Naive thymus-derived CD8-positive, alpha-beta T cell (primary cell): ENCODE results near the gene LAPTM5. TPM values are rescaled to one million over a fixed set of nuclear protein-coding genes. Genes with fewer than 3 reads are reported as not detected.

Experiments
- ATAC-seq, 2 donors: fragments of 150-1000 bp; cut with Tn5 transposase in 1 of 2; sonication (Bioruptor Pico), chemical (Tn5 transposase) in 1 of 2; 1 replicate in 1 of 2; 2 replicates in 1 of 2; pipeline ENCODE4 v1.10.0; 2021; ENCODE audit warnings: mild to moderate bottlenecking in 2 of 2, moderate library complexity in 2 of 2
- POLR2A ChIA-PET: fragments of 350-600 bp; sonication (Branson Sonifier 250); formaldehyde crosslinking; loops from one replicate; lab custom pipeline; 2021; ENCODE audit warnings: antibody characterized with exemption; lab: Charles Lee
- DNase-seq, 10 donors: peaks; one replicate each; pipeline versions ENCODE4 v3.0.0 to v3.0.0-alpha.2; 2020 to 2022
- H3K27ac Mint-ChIP-seq, 10 donors: one replicate each; pipeline ENCODE4 v1.8.0; 2020 to 2022; ENCODE audit warnings: mild to moderate bottlenecking in 10 of 10, mixed read lengths in 10 of 10, moderate library complexity in 4 of 10, inconsistent platforms in 1 of 10
- H3K27me3 Mint-ChIP-seq, 5 donors: one replicate each; pipeline ENCODE4 v1.8.0; 2021 to 2022; ENCODE audit warnings: mixed read lengths in 5 of 5
- H3K36me3 Mint-ChIP-seq, 3 donors: one replicate each; pipeline ENCODE4 v1.8.0; 2020 to 2022; ENCODE audit warnings: mixed read lengths in 3 of 3, mild to moderate bottlenecking in 2 of 3, inconsistent platforms in 1 of 3
- H3K4me1 Mint-ChIP-seq, 4 donors: one replicate each; pipeline ENCODE4 v1.8.0; 2021 to 2022; ENCODE audit warnings: mixed read lengths in 4 of 4
- H3K4me3 Mint-ChIP-seq, 10 donors: one replicate each; pipeline ENCODE4 v1.8.0; 2020 to 2022; ENCODE audit warnings: mild to moderate bottlenecking in 10 of 10, mixed read lengths in 10 of 10, moderate library complexity in 6 of 10, inconsistent platforms in 1 of 10
- H3K9me3 Mint-ChIP-seq, 9 donors: one replicate each; pipeline ENCODE4 v1.8.0; 2020 to 2022; ENCODE audit warnings: mixed read lengths in 9 of 9, mild to moderate bottlenecking in 3 of 9, inconsistent platforms in 1 of 9, moderate library complexity in 1 of 9
- polyA plus RNA-seq, 3 donors: library from polyadenylated mRNA; unstranded; fragments of 300-500 nt; fragmentation: Illumina TruSeq; gene quantifications; one replicate each; pipeline ENCODE4 v1.2.3, GENCODE V29; 2021
- total RNA-seq, 8 experiments: library from RNA in 2 of 8; stranded (reverse) in 2 of 8; gene quantifications; one replicate each; pipeline ENCODE4 v1.2.3 and lab custom pipeline; 2021 to 2026

LAPTM5 gene
- total and polyA plus RNA-seq, 5 experiments from 2014 or later, result 534 to 602 (median 565) TPM

DNA sequence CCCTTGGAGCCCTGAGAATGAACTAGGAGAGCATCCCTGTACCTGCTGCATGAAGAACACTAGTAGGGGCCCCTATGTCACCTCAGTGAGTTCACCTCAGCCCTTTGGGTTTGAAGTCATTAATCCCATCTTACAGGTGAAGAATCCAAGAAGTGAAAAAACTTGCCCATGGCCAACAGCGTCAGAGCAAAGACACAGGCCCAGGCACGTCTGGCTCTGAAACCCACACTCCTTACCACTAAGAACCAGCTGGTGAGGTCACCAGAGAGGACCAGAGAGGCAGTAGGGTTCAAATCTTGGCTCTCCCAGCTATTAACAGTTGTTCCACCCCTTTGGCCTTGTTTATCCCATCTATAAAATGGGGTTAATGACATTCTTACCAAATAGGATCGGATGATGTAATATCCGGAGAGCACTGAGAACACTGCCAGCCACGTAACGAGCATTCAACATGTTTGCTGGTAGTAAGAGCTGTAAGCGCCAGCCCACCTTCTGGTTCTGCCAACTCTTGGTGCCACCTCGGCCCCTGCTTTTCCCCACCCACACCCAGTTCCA is 43.0 kb downstream of the LAPTM5 start:
- Mint-ChIP-seq H3K36me3 (peaks cover 0 to 4% (median 0%) of the 10 kb centered on the region in 3 donors), H3K27me3 (peaks cover 0 to 1% (median 0%) of the 10 kb centered on the region in 5 donors), H3K4me1 (peaks cover 11 to 30% (median 16%) of the 10 kb centered on the region in 4 donors), H3K9me3 (peaks cover 0 to 3% (median 0%) of the 10 kb centered on the region in 9 donors), H3K27ac (no peak overlapping the region), H3K4me3 (no peak overlapping the region)
- DNase-seq (no peak), ATAC-seq (no peak)
- POLR2A ChIA-PET, result no interaction called here

DNA sequence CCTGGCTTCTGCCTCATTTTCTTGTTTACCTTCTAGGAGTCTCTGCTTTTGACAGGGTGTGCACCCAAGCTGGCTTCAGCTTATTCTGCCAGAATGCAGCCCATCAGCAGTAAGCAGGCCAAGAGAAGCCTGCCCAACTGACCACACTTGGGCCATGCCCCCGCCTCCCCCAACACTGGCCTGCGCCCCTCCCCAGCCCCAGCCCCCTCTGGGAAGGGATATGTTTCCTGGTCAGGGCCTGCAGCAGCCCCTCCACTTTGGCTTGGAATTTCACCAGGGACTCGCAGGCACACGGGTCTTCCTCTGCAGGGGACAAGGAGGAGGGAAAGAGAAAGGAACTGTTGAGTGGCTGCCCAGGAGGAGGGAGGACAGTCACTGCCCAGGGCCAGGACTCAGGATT is 43.5 kb downstream of the LAPTM5 start:
- Mint-ChIP-seq H3K9me3 (peaks cover 0 to 3% (median 0%) of the 10 kb centered on the region in 9 donors), H3K27ac (no peak overlapping the region), H3K4me3 (no peak overlapping the region), H3K36me3 (peaks cover 0 to 4% (median 0%) of the 10 kb centered on the region in 3 donors), H3K27me3 (peaks cover 0 to 7% (median 0%) of the 10 kb centered on the region in 5 donors), H3K4me1 (peaks cover 7 to 26% (median 13%) of the 10 kb centered on the region in 4 donors)
- no peak for DNase-seq
- POLR2A ChIA-PET, result no interaction called here
- no peak for ATAC-seq

DNA sequence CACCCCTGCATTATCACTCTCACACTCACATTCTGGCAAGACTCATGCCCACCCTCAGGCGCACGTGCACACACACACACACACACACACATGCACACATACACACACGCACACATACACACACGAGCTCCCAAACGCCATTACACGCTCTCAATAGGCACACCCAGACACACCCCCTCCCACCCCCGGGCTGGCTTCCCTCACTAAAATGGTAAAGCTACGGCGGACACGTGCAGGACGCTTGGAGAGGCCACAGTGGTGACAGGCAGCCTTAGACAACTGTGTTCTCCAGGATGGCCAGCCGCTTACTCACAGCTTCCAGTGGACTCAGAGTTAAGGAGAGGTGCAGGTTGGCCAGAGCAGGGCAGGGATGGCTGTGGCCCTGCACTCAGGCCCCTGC is 44.3 kb downstream of the LAPTM5 start:
- DNase-seq, result no peak
- H3K9me3 Mint-ChIP-seq, result peaks cover 0 to 3% (median 0%) of the 10 kb centered on the region in 9 donors
- peaks cover 0 to 14% (median 0%) of the 10 kb centered on the region in 5 donors for H3K27me3 Mint-ChIP-seq
- peaks cover 0 to 4% (median 0%) of the 10 kb centered on the region in 3 donors for H3K36me3 Mint-ChIP-seq
- no peak for ATAC-seq
- H3K4me3 Mint-ChIP-seq, result no peak overlapping the region
- POLR2A ChIA-PET, result no interaction called here
- peaks cover 7 to 28% (median 13%) of the 10 kb centered on the region in 4 donors for H3K4me1 Mint-ChIP-seq
- peak overlapping the region in 2 of 10 donors; percentile 29 to 35 for H3K27ac Mint-ChIP-seq

DNA sequence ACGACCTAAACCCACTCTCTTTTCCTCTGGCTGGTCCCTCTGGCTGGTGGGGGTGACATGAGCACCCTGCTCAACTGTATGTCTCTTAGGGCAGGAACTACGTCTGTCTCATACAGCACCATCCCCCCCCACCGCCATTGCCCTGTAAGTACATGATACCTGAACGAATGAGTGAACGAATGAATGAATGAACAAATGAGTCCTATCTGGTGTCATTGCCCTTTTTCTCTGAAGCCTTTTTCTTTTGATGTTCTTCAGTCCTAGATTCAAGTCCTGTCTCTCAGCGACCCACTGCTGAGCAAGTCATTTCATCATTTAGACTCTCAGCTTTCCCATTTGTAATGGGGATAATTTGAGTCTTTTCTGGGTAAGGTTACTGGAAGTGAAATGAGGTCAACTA is 45.0 kb downstream of the LAPTM5 start:
- peak overlapping the region in 1 of 10 donors; percentile 42 for H3K27ac Mint-ChIP-seq
- peaks cover 0 to 20% (median 3%) of the 10 kb centered on the region in 5 donors for H3K27me3 Mint-ChIP-seq
- peaks cover 3 to 27% (median 10%) of the 10 kb centered on the region in 4 donors for H3K4me1 Mint-ChIP-seq
- POLR2A ChIA-PET, result no interaction called here
- ATAC-seq, result no peak
- DNase-seq, result no peak
- peaks cover 0 to 3% (median 0%) of the 10 kb centered on the region in 9 donors for H3K9me3 Mint-ChIP-seq
- no peak overlapping the region for H3K4me3 Mint-ChIP-seq
- peaks cover 0 to 4% (median 0%) of the 10 kb centered on the region in 3 donors for H3K36me3 Mint-ChIP-seq

DNA sequence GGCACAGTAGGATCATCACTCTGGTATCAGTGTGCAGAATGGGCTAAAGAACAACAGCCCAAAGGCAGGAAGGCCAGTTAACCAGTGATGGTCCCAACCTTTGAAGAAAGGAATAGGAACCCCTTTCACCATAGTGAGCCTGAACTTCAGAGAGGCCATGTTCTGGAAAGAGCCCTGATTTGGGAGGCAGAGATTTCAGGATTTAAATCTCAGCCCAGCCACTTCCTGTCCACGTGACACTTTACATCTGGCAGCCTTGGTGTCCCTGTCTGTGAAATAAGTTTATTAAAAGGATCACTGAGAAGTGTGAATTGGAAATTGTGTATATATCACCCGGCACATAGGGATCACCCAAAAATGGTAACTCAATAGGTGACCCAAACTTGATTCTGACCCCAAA is 47.2 kb downstream of the LAPTM5 start:
- no peak for ATAC-seq
- Mint-ChIP-seq H3K4me1 (peaks cover 0 to 19% (median 6%) of the 10 kb centered on the region in 4 donors), H3K9me3 (peaks cover 0 to under 1% (median 0%) of the 10 kb centered on the region in 9 donors), H3K27ac (no peak overlapping the region), H3K27me3 (peaks cover 0 to 20% (median 9%) of the 10 kb centered on the region in 5 donors), H3K36me3 (peaks cover 0 to under 1% (median 0%) of the 10 kb centered on the region in 3 donors), H3K4me3 (no peak overlapping the region)
- DNase-seq, result no peak
- POLR2A ChIA-PET, result no interaction called here

DNA sequence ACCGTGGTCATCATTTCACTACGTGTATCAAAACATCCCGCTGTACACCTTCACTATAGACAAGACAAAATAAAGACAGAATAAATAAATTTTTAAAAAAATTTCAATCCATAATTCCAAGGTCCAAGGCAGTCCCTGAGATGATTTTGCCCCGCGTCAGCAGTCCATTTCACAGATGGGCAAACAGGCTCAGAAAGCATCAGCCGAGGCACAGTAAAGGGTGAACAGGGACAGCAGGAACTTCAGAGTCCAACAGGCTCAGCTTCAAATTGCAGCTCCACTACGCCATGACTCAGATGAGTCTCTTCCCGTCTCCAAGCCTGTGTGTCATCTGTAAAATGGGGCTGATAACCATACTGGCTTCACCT is 49.2 kb downstream of the LAPTM5 start:
- Mint-ChIP-seq H3K4me3 (no peak overlapping the region), H3K36me3 (no peaks in the 10 kb centered on the region), H3K27me3 (peaks cover 0 to 20% (median 9%) of the 10 kb centered on the region in 5 donors), H3K27ac (peak overlapping the region in 1 of 10 donors; percentile 32), H3K4me1 (peaks cover 0 to 19% (median 6%) of the 10 kb centered on the region in 4 donors), H3K9me3 (no peaks in the 10 kb centered on the region)
- DNase-seq, result no peak
- no peak for ATAC-seq
- POLR2A ChIA-PET, result no interaction called here

DNA sequence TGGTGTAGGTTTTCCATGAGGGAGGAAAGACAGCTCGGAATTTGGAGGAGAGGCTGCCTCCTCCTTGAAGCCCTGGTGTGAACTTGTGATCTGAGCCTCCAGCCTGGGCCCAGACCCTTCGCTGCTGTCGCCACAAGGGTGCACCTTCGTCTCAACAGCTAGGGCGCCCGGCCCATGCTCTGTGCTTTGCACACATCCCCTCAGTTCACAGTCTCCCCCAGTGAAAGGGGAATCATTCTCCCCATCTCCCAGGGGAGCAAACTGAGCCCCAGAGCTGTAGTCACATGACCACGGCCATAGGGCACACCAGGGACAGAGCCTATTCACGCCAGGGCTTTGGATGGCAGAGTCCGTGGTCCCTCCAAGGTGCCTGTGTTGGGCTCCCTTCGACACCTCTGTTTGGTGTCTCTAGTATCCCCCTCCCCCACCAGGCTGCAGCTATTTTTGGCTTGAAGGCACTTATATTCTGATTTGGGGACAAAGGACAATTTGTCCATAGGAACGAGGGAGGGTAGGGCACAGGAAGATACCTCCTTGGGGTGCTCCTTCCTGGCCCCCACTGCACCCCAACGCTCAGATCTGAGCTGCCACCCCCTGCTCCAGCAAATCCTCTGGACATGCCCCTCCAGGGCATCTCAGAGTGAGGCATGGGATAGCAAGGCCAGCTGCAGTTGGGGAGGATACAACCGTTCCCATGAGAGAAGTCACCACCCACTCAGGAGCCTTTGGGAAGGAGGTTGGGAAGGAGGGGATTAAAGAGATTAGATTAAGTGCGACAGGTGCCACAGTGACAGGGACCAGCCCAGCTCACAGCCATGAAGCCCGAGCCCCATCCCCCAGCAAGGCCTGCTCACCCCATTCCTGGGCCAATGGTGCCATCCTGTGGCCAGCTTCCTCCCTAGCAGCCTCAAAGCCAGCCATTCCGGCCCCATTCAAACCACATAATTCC is 49.9 kb downstream of the LAPTM5 start:
- POLR2A ChIA-PET, result no interaction called here
- Mint-ChIP-seq H3K36me3 (no peaks in the 10 kb centered on the region), H3K9me3 (no peaks in the 10 kb centered on the region), H3K27me3 (peaks cover 0 to 20% (median 9%) of the 10 kb centered on the region in 5 donors), H3K4me1 (peaks cover 0 to 19% (median 6%) of the 10 kb centered on the region in 4 donors), H3K4me3 (no peak overlapping the region), H3K27ac (peak overlapping the region in 1 of 10 donors; percentile 32)
- DNase-seq (peak in 9 of 10 donors; percentile 26 to 58 (median 53)), ATAC-seq (peak; percentile 74 to 77)

DNA sequence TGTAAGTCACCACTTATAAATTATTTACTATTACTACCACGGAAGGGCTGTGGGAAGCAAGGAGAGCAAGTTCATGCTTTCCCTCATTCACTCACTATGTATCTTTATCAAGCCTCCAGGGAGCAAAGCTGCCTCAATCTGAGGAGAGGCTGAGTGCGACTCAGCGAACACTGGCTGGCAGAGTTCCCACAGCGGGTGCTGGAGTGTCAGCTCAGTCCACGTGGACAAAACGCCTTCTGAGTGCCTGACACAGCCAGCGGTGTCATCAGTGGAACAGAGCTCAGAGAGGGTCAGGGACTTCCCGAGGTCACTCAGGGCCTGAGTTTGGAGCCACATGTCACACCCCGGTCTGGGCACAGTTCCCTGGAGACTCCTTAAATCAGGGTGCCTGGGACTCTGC is 51.0 kb downstream of the LAPTM5 start:
- ATAC-seq (no peak), DNase-seq (no peak)
- H3K27me3 Mint-ChIP-seq, result peaks cover 0 to 20% (median 9%) of the 10 kb centered on the region in 5 donors
- H3K4me1 Mint-ChIP-seq, result peaks cover 0 to 8% (median under 1%) of the 10 kb centered on the region in 4 donors
- no peaks in the 10 kb centered on the region for H3K36me3 Mint-ChIP-seq
- H3K9me3 Mint-ChIP-seq, result no peaks in the 10 kb centered on the region
- no peak overlapping the region for H3K27ac Mint-ChIP-seq
- POLR2A ChIA-PET, result no interaction called here
- no peak overlapping the region for H3K4me3 Mint-ChIP-seq

DNA sequence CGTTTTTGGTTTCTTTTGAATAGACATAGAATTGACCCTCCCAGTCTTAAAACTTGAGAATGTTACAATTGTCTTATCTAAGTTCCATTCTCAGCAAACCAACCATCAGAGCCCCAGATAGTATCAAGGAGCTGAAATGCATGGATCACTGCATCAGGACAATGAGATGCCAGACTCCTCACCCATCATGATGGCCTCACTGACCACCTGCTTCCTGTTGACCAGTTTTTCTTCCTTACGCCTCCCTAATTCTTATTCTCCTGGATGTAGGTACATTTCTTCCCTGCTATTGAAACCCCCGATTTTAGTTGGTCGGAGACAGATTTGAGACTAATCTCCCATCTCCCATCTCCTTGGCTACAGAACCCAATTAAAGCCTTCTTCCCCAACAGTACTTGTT is 51.9 kb downstream of the LAPTM5 start:
- POLR2A ChIA-PET, result no interaction called here
- Mint-ChIP-seq H3K4me3 (no peak overlapping the region), H3K36me3 (no peaks in the 10 kb centered on the region), H3K27me3 (peaks cover 0 to 20% (median 9%) of the 10 kb centered on the region in 5 donors), H3K27ac (no peak overlapping the region), H3K9me3 (no peaks in the 10 kb centered on the region), H3K4me1 (peaks cover 0 to 6% (median under 1%) of the 10 kb centered on the region in 4 donors)
- no peak for ATAC-seq
- DNase-seq, result no peak

DNA sequence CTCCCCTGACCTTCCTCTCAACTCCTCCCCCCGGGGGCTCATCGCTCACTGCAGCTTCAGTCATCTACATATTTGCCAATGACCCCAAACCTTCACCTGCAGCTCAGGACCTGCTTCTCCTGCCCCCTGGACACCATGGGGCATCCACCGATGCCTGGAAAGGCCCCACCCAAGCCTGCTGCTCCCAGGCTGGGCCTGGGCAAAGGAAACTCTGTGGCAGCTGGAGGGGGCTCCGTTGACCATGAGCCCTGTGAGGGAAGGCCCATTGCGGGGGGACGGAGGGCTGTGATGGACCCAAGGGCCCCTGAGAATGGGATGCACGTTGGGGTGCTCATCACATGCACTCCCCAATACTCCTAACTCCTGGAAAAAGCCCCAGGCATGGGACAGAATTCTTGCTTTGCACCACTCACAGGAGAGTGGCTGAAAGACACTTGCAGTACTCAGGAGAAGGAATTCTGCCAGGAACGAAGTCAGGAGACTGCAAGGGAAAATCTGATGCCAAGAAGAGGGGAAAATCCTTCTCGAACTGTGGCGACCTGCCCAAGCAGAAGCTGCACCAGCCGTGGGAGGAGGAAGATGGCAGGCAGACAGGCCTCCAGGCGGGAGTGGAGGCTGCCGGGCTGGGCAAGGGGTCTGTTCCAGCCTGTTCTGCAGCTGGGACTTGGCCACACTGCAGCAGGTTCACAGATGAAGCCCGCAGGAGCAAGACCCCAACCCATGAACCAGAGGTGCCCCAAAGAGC is 52.6 kb downstream of the LAPTM5 start:
- POLR2A ChIA-PET, result no interaction called here
- ATAC-seq, result no peak
- DNase-seq, result no peak
- Mint-ChIP-seq H3K27me3 (peaks cover 0 to 20% (median 9%) of the 10 kb centered on the region in 5 donors), H3K4me3 (no peak overlapping the region), H3K4me1 (peaks cover 0 to 6% (median under 1%) of the 10 kb centered on the region in 4 donors), H3K27ac (peak overlapping the region in 1 of 10 donors; percentile 36), H3K36me3 (no peaks in the 10 kb centered on the region), H3K9me3 (no peaks in the 10 kb centered on the region)

DNA sequence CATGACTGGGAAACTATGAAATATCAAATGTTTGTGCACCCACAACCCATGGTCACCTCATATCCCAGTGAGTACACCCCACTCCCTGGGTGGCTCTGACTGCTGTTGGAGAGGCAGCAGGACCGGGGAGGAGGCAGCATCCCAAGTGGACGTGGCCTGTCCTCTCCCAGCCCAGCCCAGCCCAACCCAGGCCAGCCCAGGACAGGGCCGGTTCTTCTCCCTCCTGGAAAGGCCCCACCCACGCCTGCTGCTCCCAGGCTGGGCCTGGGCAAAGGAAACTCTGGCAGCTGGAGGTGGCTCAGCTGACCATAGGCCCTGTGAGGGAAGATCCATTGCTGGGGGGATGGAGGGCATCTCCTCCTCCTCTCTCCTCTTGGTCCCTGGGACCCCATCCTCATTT is 53.3 kb downstream of the LAPTM5 start:
- Mint-ChIP-seq H3K4me3 (no peak overlapping the region), H3K36me3 (no peaks in the 10 kb centered on the region), H3K4me1 (peaks cover 0 to 6% (median under 1%) of the 10 kb centered on the region in 4 donors), H3K27me3 (peaks cover 0 to 16% (median 9%) of the 10 kb centered on the region in 5 donors), H3K9me3 (no peaks in the 10 kb centered on the region), H3K27ac (peak overlapping the region in 1 of 10 donors; percentile 36)
- POLR2A ChIA-PET, result no interaction called here
- ATAC-seq (no peak), DNase-seq (no peak)

DNA sequence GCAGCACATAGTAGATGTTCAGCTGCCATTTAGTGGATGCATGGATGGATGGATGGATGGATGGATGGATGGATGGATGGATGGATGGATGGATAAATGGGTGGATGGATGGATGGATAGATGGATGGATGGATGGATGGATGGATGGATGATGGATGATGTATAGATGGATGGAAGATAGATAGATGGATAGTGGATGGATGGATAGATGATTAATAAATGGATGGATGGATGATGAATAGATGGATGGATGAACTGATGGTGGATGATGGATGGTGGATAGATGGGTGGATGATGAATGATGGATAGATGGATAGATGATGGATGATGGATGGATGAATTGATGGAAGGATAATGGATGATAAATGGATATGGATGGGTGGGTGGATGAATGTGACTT is 54.8 kb downstream of the LAPTM5 start:
- POLR2A ChIA-PET, result no interaction called here

More for the DNA sequence above, 54.8 kb downstream of the LAPTM5 start:
- ATAC-seq (no peak), DNase-seq (no peak)
- Mint-ChIP-seq H3K9me3 (no peaks in the 10 kb centered on the region), H3K27ac (no peak overlapping the region), H3K27me3 (peaks cover 0 to 8% (median 4%) of the 10 kb centered on the region in 5 donors), H3K4me3 (no peak overlapping the region), H3K36me3 (no peaks in the 10 kb centered on the region), H3K4me1 (no peaks in the 10 kb centered on the region)
